Liver (tissue), 9 donors: ENCODE measurements around the gene SREBF1. TPM values are rescaled to one million over a fixed set of nuclear protein-coding genes. Genes with fewer than 3 reads are reported as not detected.

ENCODE experiments used
- DNase-seq: peaks from one replicate; pipeline ENCODE4 v3.0.0-alpha.2; 2017; ENCODE audit warnings: low spot score
- H3K27ac ChIP-seq, 2 donors: one replicate each; pipeline ENCODE4 v1.7.0; 2013; ENCODE audit warnings: inconsistent platforms in 2 of 2, low read length in 2 of 2, control low read depth in 1 of 2, low read depth in 1 of 2, mild to moderate bottlenecking in 1 of 2
- H3K27me3 ChIP-seq, 4 donors: one replicate each; pipeline versions ENCODE4 v1.6.1 to v1.7.0; 2013; ENCODE audit warnings: low read length in 3 of 4, inconsistent platforms in 1 of 4, mild to moderate bottlenecking in 1 of 4, moderate library complexity in 1 of 4; ENCODE audit not compliant: control insufficient read depth in 4 of 4, insufficient read depth in 4 of 4
- H3K36me3 ChIP-seq, 4 donors: one replicate each; pipeline versions ENCODE4 v1.6.1 to v1.7.0; 2013; ENCODE audit warnings: low read length in 3 of 4, mild to moderate bottlenecking in 3 of 4, low read depth in 1 of 4, moderate library complexity in 1 of 4; ENCODE audit not compliant: control insufficient read depth in 4 of 4, insufficient read depth in 3 of 4
- H3K4me1 ChIP-seq, 4 donors: one replicate each; pipeline versions ENCODE4 v1.6.1 to v1.7.0; 2013; ENCODE audit warnings: low read length in 3 of 4, mild to moderate bottlenecking in 3 of 4, moderate library complexity in 1 of 4; ENCODE audit not compliant: control insufficient read depth in 4 of 4, insufficient read depth in 4 of 4
- H3K4me3 ChIP-seq, 3 donors: one replicate each; pipeline versions ENCODE4 v1.6.1 to v1.7.0; 2013; ENCODE audit warnings: low read length in 3 of 3, control low read depth in 1 of 3, low read depth in 1 of 3, mild to moderate bottlenecking in 1 of 3
- H3K9ac ChIP-seq, 2 donors: one replicate each; pipeline ENCODE4 v1.7.0; 2013; ENCODE audit warnings: low read length in 2 of 2, mild to moderate bottlenecking in 2 of 2, moderate library complexity in 2 of 2, control low read depth in 1 of 2, low read depth in 1 of 2
- H3K9me3 ChIP-seq, 4 donors: one replicate each; pipeline versions ENCODE4 v1.6.1 to v1.7.0; 2013; ENCODE audit warnings: low read length in 3 of 4; ENCODE audit not compliant: control insufficient read depth in 4 of 4
- ATF3 ChIP-seq: IDR thresholded peaks from 2 replicates; pipeline ENCODE4 v1.6.1; 2016; ENCODE audit warnings: antibody characterized with exemption
- CTCF ChIP-seq: fragments of 150-350 bp; IDR thresholded peaks from 2 replicates; pipeline ENCODE4 v1.5.1; 2017; ENCODE audit warnings: improper control_type of control experiment, low read depth, low read length; ENCODE audit not compliant: missing input control
- FOXA1 ChIP-seq: IDR thresholded peaks from 2 replicates; pipeline ENCODE4 v1.6.1; 2016; ENCODE audit warnings: antibody characterized with exemption
- GABPA ChIP-seq, 2 donors: IDR thresholded peaks in 1 of 2; conservative IDR thresholded peaks in 1 of 2; 2 replicates each; pipeline ENCODE4 v1.6.1; 2016; ENCODE audit warnings: antibody characterized with exemption in 2 of 2, mild to moderate bottlenecking in 1 of 2, moderate library complexity in 1 of 2
- HNF4A ChIP-seq, 2 donors: conservative IDR thresholded peaks; 2 replicates each; pipeline ENCODE4 v1.6.1; 2016; ENCODE audit warnings: antibody characterized with exemption in 2 of 2, mild to moderate bottlenecking in 2 of 2
- JUND ChIP-seq, 2 donors: IDR thresholded peaks; 2 replicates each; pipeline ENCODE4 v1.6.1; 2016; ENCODE audit warnings: antibody characterized with exemption in 2 of 2
- MAX ChIP-seq: IDR thresholded peaks from 2 replicates; pipeline ENCODE4 v1.6.1; 2016; ENCODE audit warnings: antibody characterized with exemption
- NR2F2 ChIP-seq: IDR thresholded peaks from 2 replicates; pipeline ENCODE4 v1.6.1; 2016; ENCODE audit warnings: antibody characterized with exemption
- RAD21 ChIP-seq, 2 donors: IDR thresholded peaks; 2 replicates each; pipeline ENCODE4 v1.6.1; 2016; ENCODE audit warnings: antibody characterized with exemption in 2 of 2, mild to moderate bottlenecking in 2 of 2
- REST ChIP-seq: IDR thresholded peaks from 2 replicates; pipeline ENCODE4 v1.6.1; 2016; ENCODE audit warnings: antibody characterized with exemption, mild to moderate bottlenecking
- RXRA ChIP-seq, 2 donors: IDR thresholded peaks; 2 replicates each; pipeline ENCODE4 v1.6.1; 2017 to 2018; ENCODE audit warnings: antibody characterized with exemption in 2 of 2, mild to moderate bottlenecking in 1 of 2
- SP1 ChIP-seq: IDR thresholded peaks from 2 replicates; pipeline ENCODE4 v1.6.1; 2018; ENCODE audit warnings: antibody characterized with exemption, mild to moderate bottlenecking
- TAF1 ChIP-seq: conservative IDR thresholded peaks from 2 replicates; pipeline ENCODE4 v1.6.1; 2016; ENCODE audit warnings: antibody characterized with exemption, mild to moderate bottlenecking
- YY1 ChIP-seq: IDR thresholded peaks from 2 replicates; pipeline ENCODE4 v1.6.1; 2016; ENCODE audit warnings: antibody characterized with exemption, mild to moderate bottlenecking
- WGBS: extraction: QIAGEN DNeasy Blood & Tissue Kit; methylation state at CpG from one replicate; pipeline ENCODE4 v1.1.7; 2013; 5-methylcytosine and 5-hydroxymethylcytosine counted together
- polyA plus RNA-seq, 2 donors: library from polyadenylated mRNA; stranded (reverse) in 1 of 2; unstranded in 1 of 2; fragments of 200-250 nt in 1 of 2; fragments of >200 nt in 1 of 2; fragmentation: Nextera tagmentation in 1 of 2; extraction: Ambion mirVana in 1 of 2; gene quantifications; one replicate each; pipeline versions ENCODE4 v1.2.1 to v1.2.3, GENCODE V29; 2013 to 2015
- total RNA-seq, 2 donors: library from RNA; depleted of rRNA; stranded (reverse); fragments of >200 nt; gene quantifications; one replicate each; pipeline ENCODE4 v1.2.3, GENCODE V29; 2014
- donor health status: healthy.
- donor health status: healthy.
- donor health status: healthy.
- donor health status: healthy.
- donor health status: healthy.

Gene SREBF1
- total and polyA plus RNA-seq, 4 donors: 66.8 to 133 (median 101) TPM

- H3K4me1 ChIP-seq: peaks cover 14 to 25% (median 21%) of the 10 kb centered on the region in 4 donors
- no peak overlapping the region for H3K9ac ChIP-seq
- no peak overlapping the region for H3K27ac ChIP-seq
- DNase-seq: no peak
- H3K36me3 ChIP-seq: peaks cover 0 to 3% (median 1%) of the 10 kb centered on the region in 4 donors
- no peak overlapping the region for H3K4me3 ChIP-seq
- H3K27me3 ChIP-seq: no peaks in the 10 kb centered on the region
- H3K9me3 ChIP-seq: no peaks in the 10 kb centered on the region
- TF ChIP-seq FOXA1 (no peak), JUND (IDR thresholded peaks at IDR 0.05) (no peak), RXRA (IDR thresholded peaks at IDR 0.05) (no peak), REST (no peak), HNF4A (conservative IDR thresholded peaks at IDR 0.05) (no peak), GABPA (IDR thresholded peaks at IDR 0.05 in 1 of 2, conservative IDR thresholded peaks at IDR 0.05 in 1 of 2) (no peak), ATF3 (no peak), TAF1 (no peak), YY1 (no peak), CTCF (no peak), NR2F2 (no peak), RAD21 (IDR thresholded peaks at IDR 0.05) (no peak), SP1 (no peak), MAX (no peak)
- WGBS: 85% methylated on average over 8 of the region's 8 CpGs
Observed at GRCh38 chr17:17873450-17873991, 36.7 kb upstream of the SREBF1 start.

GRCh38 chr17:17872547-17873345 is 36.0 kb upstream of the SREBF1 start:
- Histone ChIP-seq H3K4me3 (no peak overlapping the region), H3K4me1 (peaks cover 10 to 17% (median 14%) of the 10 kb centered on the region in 4 donors), H3K36me3 (peaks cover 0 to 5% (median 3%) of the 10 kb centered on the region in 4 donors), H3K27me3 (no peaks in the 10 kb centered on the region), H3K27ac (no peak overlapping the region), H3K9ac (no peak overlapping the region), H3K9me3 (no peaks in the 10 kb centered on the region)
- DNase-seq: no peak
- TF ChIP-seq MAX: no peak
- no peak for TF ChIP-seq HNF4A (conservative IDR thresholded peaks at IDR 0.05)
- no peak for TF ChIP-seq CTCF
- WGBS: 89% methylated on average over 9 of the region's 9 CpGs
